GM12875 (cell line): ENCODE results near the gene INF2.
"Not testable (repeated sequence)": the region's sequence is repeated elsewhere in the genome, so short reads cannot be mapped to it uniquely, and the experiment has no call there.

ENCODE experiments used
- H3K4me3 ChIP-seq: one replicate; pipeline ENCODE4 v1.5.1; 2011; ENCODE audit warnings: low read depth, low read length, control low read depth
- CTCF ChIP-seq: IDR thresholded peaks from 2 replicates; pipeline ENCODE4 v1.5.1; 2011; ENCODE audit warnings: low read depth, mild to moderate bottlenecking, control low read depth, inconsistent platforms, low read length, moderate library complexity, borderline replicate concordance; ENCODE audit not compliant: insufficient read depth

Gene INF2

GRCh38 chr14:104728631-104729030 is 39.2 kb downstream of the INF2 start:
- no peak overlapping the region for H3K4me3 ChIP-seq
- no peak for TF ChIP-seq CTCF

GRCh38 chr14:104729176-104729834 is 39.9 kb downstream of the INF2 start:
- not testable (repeated sequence) for H3K4me3 ChIP-seq

- no peak overlapping the region for H3K4me3 ChIP-seq
- TF ChIP-seq CTCF = no peak
Observed at GRCh38 chr14:104729835-104730181, 40.4 kb downstream of the INF2 start.

- no peak for TF ChIP-seq CTCF
- no peak overlapping the region for H3K4me3 ChIP-seq
Observed at GRCh38 chr14:104730487-104730886, 41.1 kb downstream of the INF2 start.

GRCh38 chr14:104731320-104732294 is 42.2 kb downstream of the INF2 start:
- peak; percentile 36; the same call in 1 of the 2 replicates for TF ChIP-seq CTCF
- no peak overlapping the region for H3K4me3 ChIP-seq

- TF ChIP-seq CTCF = no peak
Observed at GRCh38 chr14:104732355-104732804, 43.0 kb downstream of the INF2 start.

GRCh38 chr14:104732931-104733681 is 43.7 kb downstream of the INF2 start:
- no peak for TF ChIP-seq CTCF
- H3K4me3 ChIP-seq = no peak overlapping the region

More at GRCh38 chr14:104732355-104732804, 43.0 kb downstream of the INF2 start:
- H3K4me3 ChIP-seq = no peak overlapping the region
